IPS-NIHi7 (cell line): Measurements from ENCODE around the gene OVOL2.
"Not testable (repeated sequence)": the region's sequence is repeated elsewhere in the genome, so short reads cannot be mapped to it uniquely, and the experiment has no call there.

Source experiments
- DNase-seq: peaks from one replicate; pipeline ENCODE4 v3.0.0; 2012; ENCODE audit warnings: mixed read lengths; ENCODE audit errors: extremely low spot score

OVOL2 gene

DNA sequence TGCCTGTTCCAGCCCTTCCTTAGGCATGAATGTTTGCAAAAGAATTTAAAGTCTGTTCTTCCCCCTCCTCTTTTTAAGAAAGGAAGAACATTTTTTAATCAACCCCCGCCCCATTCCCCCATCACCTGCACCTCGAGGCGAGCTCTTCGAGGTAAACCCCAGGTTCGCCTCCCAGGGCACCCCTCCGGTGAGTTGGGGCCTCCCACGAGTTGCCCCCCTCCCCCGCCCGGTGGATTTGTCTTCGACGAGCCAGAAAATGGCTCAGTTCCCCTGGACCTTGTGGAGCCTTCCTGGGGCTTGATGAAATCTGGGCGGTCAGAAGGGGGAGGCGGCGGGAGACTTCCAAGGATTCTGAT is 256 bp upstream of the OVOL2 start:
- no peak for DNase-seq

- DNase-seq = peak; percentile 58
Measured at GRCh38 chr20:18056174-18057100, 1.3 kb downstream of the OVOL2 start.

GRCh38 chr20:18055261-18055660 is 2.5 kb downstream of the OVOL2 start:
- DNase-seq = peak; percentile 50

GRCh38 chr20:18052856-18053255 is 4.9 kb downstream of the OVOL2 start:
- no peak for DNase-seq

GRCh38 chr20:18050628-18051027 is 7.1 kb downstream of the OVOL2 start:
- DNase-seq = no peak

DNA sequence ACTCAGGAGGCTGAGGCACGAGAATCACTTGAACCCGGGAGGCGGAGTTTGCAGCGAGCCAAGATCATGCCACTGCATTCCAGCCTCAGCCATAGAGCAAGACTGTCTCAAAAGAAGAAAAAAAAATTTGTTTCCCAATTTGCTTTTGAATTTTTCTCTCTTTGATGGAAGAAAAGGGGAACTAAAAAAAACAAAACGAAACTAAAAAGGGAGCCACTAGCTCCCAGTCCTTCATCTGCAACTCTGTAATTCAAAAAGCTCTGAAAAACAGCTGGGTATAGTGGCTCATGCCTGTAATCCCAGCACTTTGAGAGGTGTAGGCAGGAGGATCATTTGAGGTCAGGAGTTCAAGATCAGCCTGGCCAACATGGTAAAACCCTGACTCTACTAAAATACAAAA is 9.5 kb downstream of the OVOL2 start:
- no peak for DNase-seq

DNA sequence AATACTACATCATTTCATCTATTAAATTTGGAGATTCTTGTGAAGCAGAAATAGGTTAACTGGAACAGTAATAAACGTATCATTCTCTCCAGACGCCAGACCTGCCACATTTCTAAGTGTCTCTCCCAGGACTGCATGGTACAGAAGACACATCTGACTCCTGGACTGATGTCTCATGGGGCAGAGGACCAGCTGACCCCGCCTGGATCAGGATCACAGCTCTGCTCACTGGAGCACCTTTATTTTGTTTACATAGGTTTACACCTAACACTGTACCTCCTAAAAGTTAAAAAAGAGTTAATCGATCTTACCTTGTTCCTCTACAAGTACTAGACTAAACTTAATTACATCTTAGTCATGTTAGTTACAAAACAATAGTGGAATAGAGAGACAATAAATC is 11.2 kb downstream of the OVOL2 start:
- no peak for DNase-seq

- no peak for DNase-seq
Measured at GRCh38 chr20:18042229-18042628, 15.5 kb downstream of the OVOL2 start.

GRCh38 chr20:18041462-18041861 is 16.3 kb downstream of the OVOL2 start:
- DNase-seq = no peak

DNA sequence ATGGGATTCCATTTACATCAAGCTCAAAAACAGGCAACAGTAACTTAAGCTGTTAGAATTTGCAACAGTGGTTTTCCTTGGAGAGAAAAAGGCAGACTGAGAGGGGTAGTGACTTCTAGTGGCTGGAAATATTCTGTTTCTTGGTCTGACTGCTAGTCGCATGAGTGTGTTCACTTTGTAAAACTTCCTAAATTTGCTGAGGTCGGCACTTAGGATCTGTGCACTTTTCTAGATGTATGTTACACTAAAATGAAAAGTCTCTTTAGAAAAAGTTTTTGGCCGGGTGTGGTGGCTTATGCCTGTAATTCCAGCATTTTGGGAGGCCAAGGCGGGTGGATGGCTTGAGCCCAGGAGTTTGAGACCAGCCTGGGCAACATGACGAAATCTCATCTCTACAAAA is 18.7 kb downstream of the OVOL2 start:
- no peak for DNase-seq

- no peak for DNase-seq
Measured at GRCh38 chr20:18034039-18034438, 23.7 kb downstream of the OVOL2 start.

DNA sequence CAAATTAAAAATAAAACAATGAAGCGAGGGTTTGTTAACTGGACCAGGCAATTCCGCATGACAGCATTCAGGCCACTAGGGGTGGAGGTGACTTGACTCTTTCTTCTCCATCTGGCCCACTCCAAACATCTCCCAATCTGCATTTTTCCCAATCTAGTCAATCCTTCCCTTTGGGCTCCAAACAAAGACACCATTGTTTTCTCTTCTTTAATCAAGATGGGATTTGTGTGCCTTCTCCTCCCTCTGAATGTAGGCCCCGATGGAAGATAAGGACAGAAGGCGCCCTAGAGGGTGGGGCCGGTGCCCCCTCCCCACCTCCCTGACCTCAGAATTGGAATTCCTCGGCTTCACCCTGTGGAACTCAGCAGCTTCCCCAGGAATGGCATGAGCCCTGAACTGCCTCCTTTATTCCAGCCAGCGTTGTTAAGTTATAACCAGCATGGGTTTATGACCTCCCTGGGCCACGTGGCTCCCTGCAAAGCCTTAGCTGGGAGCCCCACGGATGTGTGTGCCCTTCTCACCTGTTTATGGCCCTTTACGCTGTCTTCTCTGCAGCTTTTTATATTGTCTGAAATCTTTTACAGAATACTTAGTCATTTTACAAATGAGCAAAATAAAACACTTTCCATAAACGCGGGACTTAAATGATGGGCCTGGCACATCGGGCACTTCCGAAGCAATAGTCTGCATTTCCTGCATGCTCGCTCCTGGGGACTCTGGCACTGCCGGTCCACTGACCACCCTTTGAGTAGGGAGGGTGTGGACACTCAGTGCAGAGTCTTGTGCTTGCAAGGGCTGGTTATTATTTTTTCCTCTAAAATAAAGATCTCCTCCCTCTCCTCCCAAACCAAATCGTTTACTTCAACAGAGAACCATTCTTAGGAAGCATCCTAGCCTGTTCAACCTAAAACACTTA is 24.5 kb downstream of the OVOL2 start:
- DNase-seq = peak; percentile 57

DNA sequence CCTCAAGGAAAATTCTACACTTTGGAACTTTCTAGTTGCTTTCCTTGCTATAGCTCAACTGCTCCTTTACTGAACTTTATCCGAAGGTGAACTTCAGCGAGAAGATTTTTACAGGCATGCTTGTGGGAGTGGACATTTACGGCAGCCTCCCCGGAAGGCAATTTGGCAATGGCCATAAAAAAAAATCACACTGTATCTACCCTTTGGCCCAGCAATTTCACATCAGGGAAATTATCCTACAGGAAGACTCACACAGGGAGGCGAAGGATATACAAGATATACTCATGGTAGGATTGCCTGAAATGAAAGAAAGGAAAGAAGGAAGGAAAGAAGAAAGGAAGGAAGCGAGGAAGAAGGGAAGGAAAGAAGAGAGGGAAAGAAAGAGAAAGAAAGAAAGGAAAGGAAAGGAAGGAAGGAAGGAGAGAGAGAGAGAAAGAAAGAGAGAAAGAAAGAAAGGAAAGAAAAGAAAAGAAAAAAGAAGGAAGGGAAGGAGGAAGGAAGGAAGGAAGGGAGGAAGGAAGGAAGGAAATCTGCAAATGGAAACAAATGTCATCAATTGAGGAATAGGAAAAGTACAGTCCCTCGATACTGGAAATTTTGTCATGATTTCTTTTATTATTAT is 25.7 kb downstream of the OVOL2 start:
- no peak for DNase-seq

DNA sequence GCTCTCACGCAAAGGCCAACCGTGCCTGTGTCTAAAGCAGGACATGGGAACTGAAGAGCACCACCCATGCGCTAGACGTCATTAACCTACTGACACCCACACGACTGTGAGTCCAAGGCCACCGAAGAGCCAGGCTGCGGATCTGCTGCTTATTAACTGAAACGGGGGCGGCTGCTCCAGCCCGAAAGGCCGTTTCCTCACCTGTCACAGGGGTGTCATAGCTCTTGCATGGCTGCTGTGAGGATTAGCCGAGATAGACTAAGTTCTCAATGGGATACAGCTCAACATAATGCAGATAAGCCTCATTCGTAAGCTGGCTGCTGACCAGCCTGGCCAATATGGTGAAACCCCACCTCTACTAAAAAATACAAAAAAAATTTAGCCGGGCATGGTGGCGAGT is 26.7 kb downstream of the OVOL2 start:
- no peak for DNase-seq

GRCh38 chr20:18030020-18030419 is 27.7 kb downstream of the OVOL2 start:
- DNase-seq = no peak

GRCh38 chr20:18027011-18027410 is 30.7 kb downstream of the OVOL2 start:
- not testable (repeated sequence) for DNase-seq

GRCh38 chr20:18024606-18025127 is 33.0 kb downstream of the OVOL2 start:
- DNase-seq = no peak

DNA sequence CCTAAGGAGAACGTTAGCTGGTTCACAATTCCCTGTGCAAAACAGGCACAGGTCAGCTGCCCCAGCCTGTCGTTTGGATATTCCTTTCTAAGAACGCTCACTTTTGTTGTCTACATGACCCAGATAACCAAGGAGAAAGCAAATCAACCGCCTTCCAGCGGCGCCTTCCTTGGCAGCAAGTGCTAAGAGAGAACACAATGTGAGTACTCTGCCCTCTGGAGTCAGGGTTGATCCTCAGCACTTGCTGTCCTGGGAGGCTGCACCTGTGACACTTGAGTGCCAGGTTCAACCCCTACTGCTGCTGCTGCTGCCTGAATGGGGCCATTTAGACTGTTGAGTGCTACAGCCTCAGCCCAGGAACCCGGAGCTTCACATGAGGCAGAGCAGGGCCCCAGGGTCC is 36.8 kb downstream of the OVOL2 start:
- DNase-seq = no peak

DNA sequence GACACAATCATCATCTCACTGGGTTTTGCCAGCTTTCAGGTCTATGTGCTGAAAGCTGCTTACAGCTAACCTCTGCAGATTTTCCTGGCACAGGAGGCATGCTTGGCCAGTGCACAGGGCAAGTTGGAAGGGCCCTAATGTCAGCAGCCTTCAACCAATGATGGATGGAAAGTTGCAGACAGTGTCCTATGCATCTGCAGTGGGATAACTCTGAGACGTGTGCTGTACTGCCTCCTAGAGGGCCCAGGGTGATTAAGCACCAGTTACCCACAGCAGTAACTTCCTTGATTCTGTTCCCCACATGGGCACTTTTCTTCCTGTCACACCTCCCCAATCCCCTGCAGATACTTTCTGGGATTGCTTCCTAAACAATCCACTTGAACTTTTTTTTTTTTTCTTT is 38.6 kb downstream of the OVOL2 start:
- DNase-seq = peak; percentile 83

- DNase-seq = no peak
Measured at GRCh38 chr20:18018100-18018499, 39.6 kb downstream of the OVOL2 start.

GRCh38 chr20:18016772-18017171 is 40.9 kb downstream of the OVOL2 start:
- no peak for DNase-seq

- no peak for DNase-seq
Measured at GRCh38 chr20:18014411-18014810, 43.3 kb downstream of the OVOL2 start.
